Lower leg skin (tissue), 4 donors: ENCODE measurements around the gene ADGRA3. TPM values are rescaled to one million over a fixed set of nuclear protein-coding genes. Genes with fewer than 3 reads are reported as not detected.

ENCODE experiments used
- DNase-seq, 2 donors: peaks; one replicate each; pipeline ENCODE4 v3.0.0-alpha.2; 2019; ENCODE audit warnings: low spot score in 2 of 2
- H3K4me3 ChIP-seq: fragments of 200-600 bp; sonication (generic); 2 replicates; pipeline ENCODE4 v1.5.1; 2017; ENCODE audit warnings: mild to moderate bottlenecking, low read depth; ENCODE audit not compliant: poor library complexity, severe bottlenecking
- POLR2A ChIP-seq, 2 donors: fragments of 450-650 bp; IDR thresholded peaks; one replicate each; pipeline ENCODE4 v1.6.1; 2016 to 2017; ENCODE audit warnings: antibody characterized with exemption in 2 of 2, mild to moderate bottlenecking in 1 of 2, moderate library complexity in 1 of 2
- WGBS, 2 donors: methylation state at CpG; one replicate each; pipeline ENCODE4 v1.1.5; 2018; 5-methylcytosine and 5-hydroxymethylcytosine counted together
- intact Hi-C: fragments of 100-400 bp; cut with DNase I; formaldehyde crosslinking; loops from one replicate; pipeline ENCODE4 v1.15.0; 2023; ENCODE audit warnings: low total_unique reads
- total RNA-seq, 4 donors: library from RNA; depleted of rRNA; stranded (reverse); fragments of >200 nt; gene quantifications; one replicate each; pipeline ENCODE4 v1.1.0, GENCODE V29; 2016
- TF ChIP-seq, protein P1 (sequence below), 3 donors: fragments of 450-650 bp; IDR thresholded peaks; one replicate each; pipeline ENCODE4 v1.5.1; 2016; ENCODE audit warnings: antibody characterized with exemption in 3 of 3, mild to moderate bottlenecking in 3 of 3, moderate library complexity in 2 of 3

The ADGRA3 gene
- total RNA-seq, 4 donors from 2014 or later = 8.4 to 14.9 (median 12.6) TPM

GRCh38 chr4:22442956-22443355, 72.9 kb downstream of the ADGRA3 start:
- DNase-seq = no peak

GRCh38 chr4:22440999-22441398, 74.9 kb downstream of the ADGRA3 start:
- intact Hi-C loops = no loop called here
- TF ChIP-seq POLR2A (IDR thresholded peaks at IDR 0.05) = no peak
- TF ChIP-seq, protein P1, sequence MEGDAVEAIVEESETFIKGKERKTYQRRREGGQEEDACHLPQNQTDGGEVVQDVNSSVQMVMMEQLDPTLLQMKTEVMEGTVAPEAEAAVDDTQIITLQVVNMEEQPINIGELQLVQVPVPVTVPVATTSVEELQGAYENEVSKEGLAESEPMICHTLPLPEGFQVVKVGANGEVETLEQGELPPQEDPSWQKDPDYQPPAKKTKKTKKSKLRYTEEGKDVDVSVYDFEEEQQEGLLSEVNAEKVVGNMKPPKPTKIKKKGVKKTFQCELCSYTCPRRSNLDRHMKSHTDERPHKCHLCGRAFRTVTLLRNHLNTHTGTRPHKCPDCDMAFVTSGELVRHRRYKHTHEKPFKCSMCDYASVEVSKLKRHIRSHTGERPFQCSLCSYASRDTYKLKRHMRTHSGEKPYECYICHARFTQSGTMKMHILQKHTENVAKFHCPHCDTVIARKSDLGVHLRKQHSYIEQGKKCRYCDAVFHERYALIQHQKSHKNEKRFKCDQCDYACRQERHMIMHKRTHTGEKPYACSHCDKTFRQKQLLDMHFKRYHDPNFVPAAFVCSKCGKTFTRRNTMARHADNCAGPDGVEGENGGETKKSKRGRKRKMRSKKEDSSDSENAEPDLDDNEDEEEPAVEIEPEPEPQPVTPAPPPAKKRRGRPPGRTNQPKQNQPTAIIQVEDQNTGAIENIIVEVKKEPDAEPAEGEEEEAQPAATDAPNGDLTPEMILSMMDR (IDR thresholded peaks at IDR 0.05) = no peak
- DNase-seq = no peak
- H3K4me3 ChIP-seq = no peak overlapping the region

More at GRCh38 chr4:22442956-22443355, 72.9 kb downstream of the ADGRA3 start:
- intact Hi-C loops = no loop called here
- WGBS, 2 donors = 80 to 82% methylated on average over 2 of the region's 2 CpGs
- no peak for TF ChIP-seq POLR2A (IDR thresholded peaks at IDR 0.05)
- TF ChIP-seq, protein P1 (IDR thresholded peaks at IDR 0.05) = no peak
- no peak overlapping the region for H3K4me3 ChIP-seq

DNA sequence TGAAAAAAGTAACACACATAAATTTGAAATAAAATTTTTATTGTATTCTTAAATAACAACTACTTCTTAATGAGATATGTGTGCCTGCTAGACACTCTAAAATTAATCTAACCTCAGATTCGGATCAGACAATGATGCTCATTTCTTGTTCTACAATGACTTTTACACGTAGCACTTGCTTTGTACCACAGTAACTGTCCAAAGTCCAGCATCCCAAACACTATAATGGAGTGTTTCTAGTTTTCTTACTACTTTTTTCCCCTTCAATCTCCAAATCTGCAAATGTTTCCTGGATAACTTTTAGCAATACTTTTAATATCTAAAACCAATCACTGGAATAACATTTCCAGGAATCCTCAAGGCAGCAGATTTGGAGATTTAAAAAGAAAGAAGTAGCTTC, 75.9 kb downstream of the ADGRA3 start:
- TF ChIP-seq, protein P1 (IDR thresholded peaks at IDR 0.05) = no peak
- TF ChIP-seq POLR2A (IDR thresholded peaks at IDR 0.05) = no peak
- WGBS, 2 donors = 90 to 93% methylated on average over 2 of the region's 2 CpGs
- intact Hi-C loops = no loop called here
- DNase-seq = no peak
- H3K4me3 ChIP-seq = no peak overlapping the region

GRCh38 chr4:22435652-22436051, 80.2 kb downstream of the ADGRA3 start:
- no peak for DNase-seq
- no peak for TF ChIP-seq POLR2A (IDR thresholded peaks at IDR 0.05)
- TF ChIP-seq, protein P1 (IDR thresholded peaks at IDR 0.05) = no peak
- intact Hi-C loops = no loop called here
- H3K4me3 ChIP-seq = no peak overlapping the region
- 74 to 76% methylated on average over 2 of the region's 2 CpGs for WGBS, 2 donors

DNA sequence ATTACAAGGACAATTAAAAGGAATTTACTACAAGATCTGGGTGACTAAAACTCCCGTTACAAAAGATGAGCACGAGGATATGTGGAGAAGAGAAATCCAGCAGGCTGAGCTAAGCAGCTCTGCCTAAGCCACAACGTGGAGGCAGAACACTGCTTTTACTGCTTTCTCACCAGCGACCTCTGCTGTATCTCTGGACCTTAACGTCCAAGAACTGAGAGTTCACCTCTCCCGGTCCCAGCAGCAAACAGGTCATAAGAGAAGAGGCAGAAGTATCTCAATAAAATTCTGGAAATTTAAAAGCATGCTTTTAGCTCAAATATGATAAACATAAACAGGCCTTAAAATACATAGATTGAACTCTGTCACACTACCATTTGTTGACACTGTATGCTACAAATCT, 81.0 kb downstream of the ADGRA3 start:
- WGBS, 2 donors = 42 to 44% methylated on average over 6 of the region's 6 CpGs
- DNase-seq = no peak
- TF ChIP-seq, protein P1 (IDR thresholded peaks at IDR 0.05) = no peak
- no peak for TF ChIP-seq POLR2A (IDR thresholded peaks at IDR 0.05)
- intact Hi-C loops = loop anchor here (5.0 kb wide), 1 partner anchor 1003 kb away; no protein-coding TSS in a partner anchor
- H3K4me3 ChIP-seq = no peak overlapping the region

GRCh38 chr4:22430626-22431025, 85.2 kb downstream of the ADGRA3 start:
- no peak for DNase-seq
- H3K4me3 ChIP-seq = no peak overlapping the region
- TF ChIP-seq, protein P1 (IDR thresholded peaks at IDR 0.05) = no peak
- TF ChIP-seq POLR2A (IDR thresholded peaks at IDR 0.05) = no peak
- WGBS, 2 donors = 62 to 67% methylated on average over 3 of the region's 3 CpGs
- intact Hi-C loops = loop anchor here (5.0 kb wide), 1 partner anchor 998 kb away; no protein-coding TSS in a partner anchor
